ENCODE results near the gene TP53I3.

Gene TP53I3

DNA sequence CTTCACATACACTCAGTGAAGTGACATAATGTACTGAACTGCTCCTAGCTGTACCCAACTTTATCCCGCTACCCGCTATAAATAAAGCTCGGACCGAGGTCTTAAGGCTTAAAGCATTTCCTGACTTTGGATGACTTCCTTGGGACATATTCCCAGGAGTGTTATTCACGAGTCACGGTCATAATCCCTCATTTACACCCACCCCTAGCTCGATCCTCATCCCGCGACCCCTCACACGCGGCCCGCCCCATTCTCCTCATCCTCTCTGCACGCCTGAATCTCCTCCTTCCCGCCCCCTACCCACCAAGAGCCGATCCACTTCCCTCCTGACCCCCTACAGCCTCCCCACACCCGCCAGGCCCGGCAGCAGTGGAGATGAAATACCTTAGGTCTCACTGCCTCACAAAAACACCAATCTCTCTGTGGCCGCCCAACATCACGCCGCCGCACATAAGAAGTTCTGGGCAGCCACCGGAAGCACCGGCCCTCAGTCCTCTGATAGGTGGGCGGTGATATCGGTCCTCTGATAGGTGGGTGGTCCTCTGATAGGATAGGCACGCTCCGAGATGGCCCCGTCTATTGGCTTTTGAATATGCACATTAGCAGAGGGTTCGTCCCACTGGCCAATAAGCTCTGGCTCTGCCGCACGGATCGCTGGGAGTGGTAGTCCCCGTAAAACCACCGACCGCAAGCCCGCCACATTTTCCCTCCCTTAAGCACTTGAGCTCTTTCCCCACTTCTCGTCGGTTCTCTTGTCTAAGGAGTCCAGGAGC is 37.5 kb downstream of the TP53I3 start, which contains the start of gene WDCP:
WDCP (minus strand) TSS at position 462 of the 773 bp plus-strand sequence. CDS start 7,897 bp downstream, outside the sequence.
- no peak for TF ChIP-seq FOXM1 (IDR thresholded peaks at IDR 0.05; ENCODE audit: borderline replicate concordance, low read depth)
- TF ChIP-seq YY1 (IDR thresholded peaks at IDR 0.05; ENCODE audit: low read depth) = 0 out of 2 replicates have a peak, but pooled peaks have one; percentile 14
- TF ChIP-seq, protein P1, sequence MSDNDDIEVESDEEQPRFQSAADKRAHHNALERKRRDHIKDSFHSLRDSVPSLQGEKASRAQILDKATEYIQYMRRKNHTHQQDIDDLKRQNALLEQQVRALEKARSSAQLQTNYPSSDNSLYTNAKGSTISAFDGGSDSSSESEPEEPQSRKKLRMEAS (IDR thresholded peaks at IDR 0.05) = peak; percentile 47; the same call in 1 of the 2 replicates
- TF ChIP-seq TEAD4 (IDR thresholded peaks at IDR 0.05) = no peak
- no peak for TF ChIP-seq ZBTB7A (IDR thresholded peaks at IDR 0.05; ENCODE audit: low read depth)
- TF ChIP-seq TAF1 (IDR thresholded peaks at IDR 0.05; ENCODE audit: low read depth) = peak; percentile 81
- TF ChIP-seq CEBPB (IDR thresholded peaks at IDR 0.05) = no peak
- TF ChIP-seq TCF12 (IDR thresholded peaks at IDR 0.05; ENCODE audit: low read depth) = 0 out of 2 replicates have a peak, but pooled peaks have one; percentile 18

GRCh38 chr2:24046599-24046929 is 38.1 kb downstream of the TP53I3 start:
- TF ChIP-seq TCF12 (IDR thresholded peaks at IDR 0.05; ENCODE audit: low read depth) = no peak
- no peak for TF ChIP-seq USF1 (IDR thresholded peaks at IDR 0.05)
- no peak for TF ChIP-seq CEBPB (IDR thresholded peaks at IDR 0.05)
- no peak for TF ChIP-seq RAD21 (IDR thresholded peaks at IDR 0.05; ENCODE audit: low read depth)
- TF ChIP-seq TAF1 (IDR thresholded peaks at IDR 0.05; ENCODE audit: low read depth) = no peak
- TF ChIP-seq, protein P2, sequence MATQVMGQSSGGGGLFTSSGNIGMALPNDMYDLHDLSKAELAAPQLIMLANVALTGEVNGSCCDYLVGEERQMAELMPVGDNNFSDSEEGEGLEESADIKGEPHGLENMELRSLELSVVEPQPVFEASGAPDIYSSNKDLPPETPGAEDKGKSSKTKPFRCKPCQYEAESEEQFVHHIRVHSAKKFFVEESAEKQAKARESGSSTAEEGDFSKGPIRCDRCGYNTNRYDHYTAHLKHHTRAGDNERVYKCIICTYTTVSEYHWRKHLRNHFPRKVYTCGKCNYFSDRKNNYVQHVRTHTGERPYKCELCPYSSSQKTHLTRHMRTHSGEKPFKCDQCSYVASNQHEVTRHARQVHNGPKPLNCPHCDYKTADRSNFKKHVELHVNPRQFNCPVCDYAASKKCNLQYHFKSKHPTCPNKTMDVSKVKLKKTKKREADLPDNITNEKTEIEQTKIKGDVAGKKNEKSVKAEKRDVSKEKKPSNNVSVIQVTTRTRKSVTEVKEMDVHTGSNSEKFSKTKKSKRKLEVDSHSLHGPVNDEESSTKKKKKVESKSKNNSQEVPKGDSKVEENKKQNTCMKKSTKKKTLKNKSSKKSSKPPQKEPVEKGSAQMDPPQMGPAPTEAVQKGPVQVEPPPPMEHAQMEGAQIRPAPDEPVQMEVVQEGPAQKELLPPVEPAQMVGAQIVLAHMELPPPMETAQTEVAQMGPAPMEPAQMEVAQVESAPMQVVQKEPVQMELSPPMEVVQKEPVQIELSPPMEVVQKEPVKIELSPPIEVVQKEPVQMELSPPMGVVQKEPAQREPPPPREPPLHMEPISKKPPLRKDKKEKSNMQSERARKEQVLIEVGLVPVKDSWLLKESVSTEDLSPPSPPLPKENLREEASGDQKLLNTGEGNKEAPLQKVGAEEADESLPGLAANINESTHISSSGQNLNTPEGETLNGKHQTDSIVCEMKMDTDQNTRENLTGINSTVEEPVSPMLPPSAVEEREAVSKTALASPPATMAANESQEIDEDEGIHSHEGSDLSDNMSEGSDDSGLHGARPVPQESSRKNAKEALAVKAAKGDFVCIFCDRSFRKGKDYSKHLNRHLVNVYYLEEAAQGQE (IDR thresholded peaks at IDR 0.05; ENCODE audit: low read depth) = no peak
- TF ChIP-seq NFIC (IDR thresholded peaks at IDR 0.05) = no peak
- no peak for TF ChIP-seq EGR1 (IDR thresholded peaks at IDR 0.05)
- no peak for TF ChIP-seq TEAD4 (IDR thresholded peaks at IDR 0.05)
- no peak for TF ChIP-seq FOXM1 (IDR thresholded peaks at IDR 0.05; ENCODE audit: borderline replicate concordance, low read depth)
- no peak for TF ChIP-seq ZBTB7A (IDR thresholded peaks at IDR 0.05; ENCODE audit: low read depth)
- TF ChIP-seq CREB1 (IDR thresholded peaks at IDR 0.05; ENCODE audit: low read depth) = no peak
- TF ChIP-seq YY1 (IDR thresholded peaks at IDR 0.05; ENCODE audit: low read depth) = no peak
- no peak for TF ChIP-seq EP300 (IDR thresholded peaks at IDR 0.05; ENCODE audit: borderline replicate concordance)
- TF ChIP-seq, protein P1 (IDR thresholded peaks at IDR 0.05) = no peak

GRCh38 chr2:24045511-24046508 is 38.8 kb downstream of the TP53I3 start:
- no peak for TF ChIP-seq TEAD4 (IDR thresholded peaks at IDR 0.05)
- TF ChIP-seq EP300 (IDR thresholded peaks at IDR 0.05; ENCODE audit: borderline replicate concordance) = no peak
- no peak for TF ChIP-seq ZBTB7A (IDR thresholded peaks at IDR 0.05; ENCODE audit: low read depth)
- no peak for TF ChIP-seq YY1 (IDR thresholded peaks at IDR 0.05; ENCODE audit: low read depth)
- TF ChIP-seq USF1 (IDR thresholded peaks at IDR 0.05) = no peak
- no peak for TF ChIP-seq RAD21 (IDR thresholded peaks at IDR 0.05; ENCODE audit: low read depth)
- no peak for TF ChIP-seq TCF12 (IDR thresholded peaks at IDR 0.05; ENCODE audit: low read depth)
- TF ChIP-seq CEBPB (IDR thresholded peaks at IDR 0.05) = no peak
- TF ChIP-seq FOXM1 (IDR thresholded peaks at IDR 0.05; ENCODE audit: borderline replicate concordance, low read depth) = no peak
- no peak for TF ChIP-seq EGR1 (IDR thresholded peaks at IDR 0.05)
- TF ChIP-seq, protein P1 (IDR thresholded peaks at IDR 0.05) = no peak
- no peak for TF ChIP-seq CREB1 (IDR thresholded peaks at IDR 0.05; ENCODE audit: low read depth)
- no peak for TF ChIP-seq NFIC (IDR thresholded peaks at IDR 0.05)
- no peak for TF ChIP-seq TAF1 (IDR thresholded peaks at IDR 0.05; ENCODE audit: low read depth)
- TF ChIP-seq, protein P2 (IDR thresholded peaks at IDR 0.05; ENCODE audit: low read depth) = no peak

GRCh38 chr2:24040511-24040910 is 44.1 kb downstream of the TP53I3 start:
- TF ChIP-seq CREB1 (IDR thresholded peaks at IDR 0.05; ENCODE audit: low read depth) = no peak
- TF ChIP-seq ZBTB7A (IDR thresholded peaks at IDR 0.05; ENCODE audit: low read depth) = no peak
- TF ChIP-seq TEAD4 (IDR thresholded peaks at IDR 0.05) = no peak
- TF ChIP-seq, protein P1 (IDR thresholded peaks at IDR 0.05) = no peak
- TF ChIP-seq YY1 (IDR thresholded peaks at IDR 0.05; ENCODE audit: low read depth) = no peak
- no peak for TF ChIP-seq TAF1 (IDR thresholded peaks at IDR 0.05; ENCODE audit: low read depth)
- no peak for TF ChIP-seq EGR1 (IDR thresholded peaks at IDR 0.05)
- no peak for TF ChIP-seq FOXM1 (IDR thresholded peaks at IDR 0.05; ENCODE audit: borderline replicate concordance, low read depth)
- no peak for TF ChIP-seq USF1 (IDR thresholded peaks at IDR 0.05)
- TF ChIP-seq RAD21 (IDR thresholded peaks at IDR 0.05; ENCODE audit: low read depth) = no peak
- TF ChIP-seq, protein P2 (IDR thresholded peaks at IDR 0.05; ENCODE audit: low read depth) = no peak
- TF ChIP-seq CEBPB (IDR thresholded peaks at IDR 0.05) = no peak
- TF ChIP-seq EP300 (IDR thresholded peaks at IDR 0.05; ENCODE audit: borderline replicate concordance) = no peak
- TF ChIP-seq NFIC (IDR thresholded peaks at IDR 0.05) = no peak
- TF ChIP-seq TCF12 (IDR thresholded peaks at IDR 0.05; ENCODE audit: low read depth) = no peak

Measured in Ishikawa (cell line).